SK-N-MC (cell line): ENCODE measurements around the gene KBTBD3.

ENCODE experiments used
- DNase-seq: peaks from one replicate; pipeline ENCODE4 v3.0.0-alpha.2; 2011; ENCODE audit warnings: low read depth, low spot score
- H3K27ac ChIP-seq: fragments of 200-600 bp; sonication (generic); 2 replicates; pipeline ENCODE4 v1.5.1; 2016; ENCODE audit warnings: mixed run types
- H3K36me3 ChIP-seq: fragments of 200-600 bp; sonication (generic); 2 replicates; pipeline ENCODE4 v1.6.1; 2017; ENCODE audit warnings: antibody characterized with exemption, low read length, mixed read lengths; ENCODE audit not compliant: insufficient read depth
- H3K4me3 ChIP-seq: fragments of 200-600 bp; sonication (generic); 2 replicates; pipeline ENCODE4 v1.5.1; 2016
- H3K9ac ChIP-seq: fragments of 200-600 bp; sonication (generic); 2 replicates; pipeline ENCODE4 v1.8.0; 2017; ENCODE audit warnings: mixed run types, mixed read lengths; ENCODE audit not compliant: insufficient read length
- H3K9me3 ChIP-seq: fragments of 200-600 bp; sonication (generic); 2 replicates; pipeline ENCODE4 v1.6.1; 2017; ENCODE audit warnings: low read depth, mild to moderate bottlenecking, antibody characterized with exemption, low read length, moderate library complexity, mixed read lengths
- EZH2 ChIP-seq: fragments of 200-600 bp; sonication (generic); IDR thresholded peaks from one replicate; pipeline ENCODE4 v1.6.1; 2017; ENCODE audit warnings: antibody characterized with exemption
- FOXP2 ChIP-seq: optimal IDR thresholded peaks from 2 replicates; pipeline ENCODE3; 2011; ENCODE audit warnings: mild to moderate bottlenecking, moderate library complexity; ENCODE audit not compliant: insufficient read depth; ENCODE audit errors: extremely low read length, control extremely low read depth
- POLR2AphosphoS5 ChIP-seq: IDR thresholded peaks from 2 replicates; pipeline ENCODE4 v1.6.1; 2012; ENCODE audit warnings: mild to moderate bottlenecking, low read depth, low read length, borderline replicate concordance

Gene KBTBD3

GRCh38 chr11:106049727-106050476, 27.2 kb downstream of the KBTBD3 start:
- TF ChIP-seq FOXP2 (no peak), EZH2 (no peak), POLR2AphosphoS5 (no peak)
- H3K9me3 ChIP-seq, result no peaks in the 10 kb centered on the region
- no peaks in the 10 kb centered on the region for H3K36me3 ChIP-seq
- peak overlapping the region; percentile 28; the same call in 1 of the 2 replicates for H3K27ac ChIP-seq
- no peak for DNase-seq
- H3K4me3 ChIP-seq, result no peak overlapping the region
- no peak overlapping the region for H3K9ac ChIP-seq

GRCh38 chr11:106047631-106048030, 29.5 kb downstream of the KBTBD3 start:
- Histone ChIP-seq H3K9ac (no peak overlapping the region), H3K4me3 (no peak overlapping the region), H3K9me3 (no peaks in the 10 kb centered on the region), H3K27ac (peak overlapping the region; percentile 52), H3K36me3 (no peaks in the 10 kb centered on the region)
- TF ChIP-seq POLR2AphosphoS5, result no peak
- no peak for DNase-seq

GRCh38 chr11:106043540-106043939, 33.6 kb downstream of the KBTBD3 start:
- Histone ChIP-seq H3K4me3 (no peak overlapping the region), H3K27ac (no peak overlapping the region), H3K36me3 (no peaks in the 10 kb centered on the region), H3K9ac (no peak overlapping the region), H3K9me3 (no peaks in the 10 kb centered on the region)
- no peak for DNase-seq
- no peak for TF ChIP-seq POLR2AphosphoS5
- no peak for TF ChIP-seq FOXP2
- no peak for TF ChIP-seq EZH2

- no peak for TF ChIP-seq EZH2
- TF ChIP-seq FOXP2, result no peak
- TF ChIP-seq POLR2AphosphoS5, result no peak
- H3K9ac ChIP-seq, result no peak overlapping the region
- H3K27ac ChIP-seq, result no peak overlapping the region
- no peaks in the 10 kb centered on the region for H3K36me3 ChIP-seq
- H3K9me3 ChIP-seq, result no peaks in the 10 kb centered on the region
- DNase-seq, result no peak
- no peak overlapping the region for H3K4me3 ChIP-seq
Observed at GRCh38 chr11:106032861-106033260, 44.3 kb downstream of the KBTBD3 start.

- no peak overlapping the region for H3K4me3 ChIP-seq
- no peak for TF ChIP-seq EZH2
- TF ChIP-seq POLR2AphosphoS5, result no peak
- TF ChIP-seq FOXP2, result no peak
- no peak overlapping the region for H3K27ac ChIP-seq
- no peaks in the 10 kb centered on the region for H3K9me3 ChIP-seq
- H3K9ac ChIP-seq, result no peak overlapping the region
- H3K36me3 ChIP-seq, result no peaks in the 10 kb centered on the region
- no peak for DNase-seq
Observed at GRCh38 chr11:106031936-106032335, 45.2 kb downstream of the KBTBD3 start.

GRCh38 chr11:106031202-106031810, 45.8 kb downstream of the KBTBD3 start:
- TF ChIP-seq FOXP2, result no peak
- TF ChIP-seq EZH2, result no peak
- TF ChIP-seq POLR2AphosphoS5, result no peak
- Histone ChIP-seq H3K9me3 (no peaks in the 10 kb centered on the region), H3K36me3 (no peaks in the 10 kb centered on the region), H3K9ac (no peak overlapping the region), H3K4me3 (no peak overlapping the region), H3K27ac (no peak overlapping the region)
- DNase-seq, result no peak

GRCh38 chr11:106030609-106031008, 46.5 kb downstream of the KBTBD3 start:
- Histone ChIP-seq H3K27ac (no peak overlapping the region), H3K9ac (no peak overlapping the region), H3K4me3 (no peak overlapping the region), H3K9me3 (no peaks in the 10 kb centered on the region), H3K36me3 (no peaks in the 10 kb centered on the region)
- TF ChIP-seq POLR2AphosphoS5, result no peak
- no peak for TF ChIP-seq FOXP2
- no peak for TF ChIP-seq EZH2
- no peak for DNase-seq

GRCh38 chr11:106022795-106023275, 54.3 kb downstream of the KBTBD3 start:
- Histone ChIP-seq H3K4me3 (peak overlapping the region; percentile 92), H3K9me3 (no peaks in the 10 kb centered on the region), H3K27ac (0 out of 2 replicates have a peak overlapping the region, but pooled peaks have one; percentile 48), H3K36me3 (peaks cover 5% of the 10 kb centered on the region), H3K9ac (peak overlapping the region; percentile 67)
- TF ChIP-seq POLR2AphosphoS5, result no peak
- TF ChIP-seq FOXP2, result no peak
- no peak for TF ChIP-seq EZH2
- no peak for DNase-seq
